ENCODE data around the gene ATP6AP1. TPM values are rescaled to one million over a fixed set of nuclear protein-coding genes. Genes with fewer than 3 reads are reported as not detected.
"Not testable (repeated sequence)": the region's sequence is repeated elsewhere in the genome, so short reads cannot be mapped to it uniquely, and the experiment has no call there.

The ATP6AP1 gene
- total RNA-seq, 2 donors from 2014 or later, result 40.8 to 75.7 TPM

DNA sequence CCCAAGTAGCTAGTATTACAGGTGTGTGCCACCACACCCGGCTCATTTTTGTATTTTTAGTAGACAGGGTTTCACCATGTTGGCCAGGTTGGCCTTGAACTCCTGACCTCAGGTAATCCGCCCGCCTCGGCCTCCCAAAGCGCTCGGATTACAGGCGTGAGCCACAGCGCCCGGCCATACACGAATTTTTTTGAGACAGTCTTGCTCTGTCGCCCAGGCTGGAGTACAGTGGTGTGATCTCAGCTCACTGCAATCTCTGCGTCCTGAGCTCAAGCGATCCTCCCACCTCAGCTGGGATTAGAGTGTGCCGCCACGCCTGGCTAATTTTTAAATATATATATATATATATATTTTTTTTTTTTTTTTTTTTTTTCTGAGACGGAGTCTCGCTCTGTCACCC, 32.1 kb upstream of the ATP6AP1 start:
- H3K36me3 ChIP-seq, result peaks cover 18% of the 10 kb centered on the region
- H3K4me1 ChIP-seq (ENCODE audit: control insufficient read depth in 1 of 2, low read depth in 2 of 2), result peaks cover 6 to 20% of the 10 kb centered on the region in 2 donors
- not testable (repeated sequence) for H3K4me3 ChIP-seq; H3K27me3 ChIP-seq (replicated peaks; ENCODE audit: insufficient read depth); DNase-seq (ENCODE audit: low spot score); ATAC-seq (ENCODE audit: insufficient number of reproducible peaks, low FRiP score, low read depth); H3K9me3 ChIP-seq
- peak overlapping the region in 1 of 2 donors; percentile 98 for H3K27ac ChIP-seq

DNA sequence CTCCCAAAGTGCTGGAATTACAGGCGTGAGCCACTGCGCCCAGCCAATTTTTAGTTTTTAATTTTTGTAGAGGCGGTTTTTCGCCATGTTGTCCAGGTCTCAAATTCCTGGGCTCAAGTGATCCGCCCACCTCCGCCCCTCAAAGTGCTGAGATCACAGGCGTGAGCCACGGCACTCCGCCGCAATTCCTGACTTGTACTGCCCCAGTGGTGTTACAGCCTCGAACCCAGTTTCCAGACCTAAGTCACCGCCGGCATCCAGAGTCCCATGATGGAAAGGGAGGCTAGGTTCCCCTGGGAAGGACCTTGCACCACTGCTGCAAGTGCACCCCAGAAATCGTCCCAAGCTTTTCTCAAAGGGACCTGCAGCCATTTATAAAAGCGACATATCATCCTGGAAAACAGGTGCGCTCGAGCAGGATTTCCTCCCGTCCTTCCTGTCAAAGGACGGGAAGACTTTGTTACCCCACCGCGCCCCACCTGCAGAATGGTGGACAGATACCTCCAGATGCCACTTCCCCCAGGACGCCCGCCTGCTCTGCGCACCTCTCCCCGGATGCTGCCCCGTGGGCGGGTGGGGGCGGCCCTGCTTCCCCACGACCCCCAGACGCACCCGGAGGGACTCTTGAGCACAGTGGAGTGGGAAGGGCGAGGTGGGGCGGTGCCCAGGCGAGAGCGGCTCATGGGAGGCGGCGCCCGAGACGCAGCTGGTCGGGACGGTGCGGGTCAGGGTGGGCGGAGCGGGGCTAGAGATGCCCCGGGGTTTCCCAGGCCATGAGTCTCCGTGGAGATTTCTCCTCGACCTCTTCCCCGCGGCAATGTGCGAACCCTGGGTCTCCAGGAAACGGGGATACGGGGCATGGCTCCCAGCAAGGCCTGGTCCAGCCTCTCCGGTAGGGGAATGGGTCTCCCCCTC, 31.2 kb upstream of the ATP6AP1 start:
- H3K27ac ChIP-seq, result peak overlapping the region; percentile 98
- no peaks in the 10 kb centered on the region for H3K27me3 ChIP-seq (replicated peaks; ENCODE audit: insufficient read depth)
- TF ChIP-seq, protein P1, sequence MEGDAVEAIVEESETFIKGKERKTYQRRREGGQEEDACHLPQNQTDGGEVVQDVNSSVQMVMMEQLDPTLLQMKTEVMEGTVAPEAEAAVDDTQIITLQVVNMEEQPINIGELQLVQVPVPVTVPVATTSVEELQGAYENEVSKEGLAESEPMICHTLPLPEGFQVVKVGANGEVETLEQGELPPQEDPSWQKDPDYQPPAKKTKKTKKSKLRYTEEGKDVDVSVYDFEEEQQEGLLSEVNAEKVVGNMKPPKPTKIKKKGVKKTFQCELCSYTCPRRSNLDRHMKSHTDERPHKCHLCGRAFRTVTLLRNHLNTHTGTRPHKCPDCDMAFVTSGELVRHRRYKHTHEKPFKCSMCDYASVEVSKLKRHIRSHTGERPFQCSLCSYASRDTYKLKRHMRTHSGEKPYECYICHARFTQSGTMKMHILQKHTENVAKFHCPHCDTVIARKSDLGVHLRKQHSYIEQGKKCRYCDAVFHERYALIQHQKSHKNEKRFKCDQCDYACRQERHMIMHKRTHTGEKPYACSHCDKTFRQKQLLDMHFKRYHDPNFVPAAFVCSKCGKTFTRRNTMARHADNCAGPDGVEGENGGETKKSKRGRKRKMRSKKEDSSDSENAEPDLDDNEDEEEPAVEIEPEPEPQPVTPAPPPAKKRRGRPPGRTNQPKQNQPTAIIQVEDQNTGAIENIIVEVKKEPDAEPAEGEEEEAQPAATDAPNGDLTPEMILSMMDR (IDR thresholded peaks at IDR 0.05), result no peak
- peak overlapping the region; percentile 91 for H3K4me3 ChIP-seq
- DNase-seq (ENCODE audit: low spot score) (no peak), ATAC-seq (ENCODE audit: insufficient number of reproducible peaks, low FRiP score, low read depth) (peak; percentile 41)
- no peaks in the 10 kb centered on the region for H3K9me3 ChIP-seq
- H3K36me3 ChIP-seq, result peaks cover 18% of the 10 kb centered on the region
- H3K4me1 ChIP-seq (ENCODE audit: control insufficient read depth in 1 of 2, low read depth in 2 of 2), result peaks cover 6 to 20% of the 10 kb centered on the region in 2 donors

DNA sequence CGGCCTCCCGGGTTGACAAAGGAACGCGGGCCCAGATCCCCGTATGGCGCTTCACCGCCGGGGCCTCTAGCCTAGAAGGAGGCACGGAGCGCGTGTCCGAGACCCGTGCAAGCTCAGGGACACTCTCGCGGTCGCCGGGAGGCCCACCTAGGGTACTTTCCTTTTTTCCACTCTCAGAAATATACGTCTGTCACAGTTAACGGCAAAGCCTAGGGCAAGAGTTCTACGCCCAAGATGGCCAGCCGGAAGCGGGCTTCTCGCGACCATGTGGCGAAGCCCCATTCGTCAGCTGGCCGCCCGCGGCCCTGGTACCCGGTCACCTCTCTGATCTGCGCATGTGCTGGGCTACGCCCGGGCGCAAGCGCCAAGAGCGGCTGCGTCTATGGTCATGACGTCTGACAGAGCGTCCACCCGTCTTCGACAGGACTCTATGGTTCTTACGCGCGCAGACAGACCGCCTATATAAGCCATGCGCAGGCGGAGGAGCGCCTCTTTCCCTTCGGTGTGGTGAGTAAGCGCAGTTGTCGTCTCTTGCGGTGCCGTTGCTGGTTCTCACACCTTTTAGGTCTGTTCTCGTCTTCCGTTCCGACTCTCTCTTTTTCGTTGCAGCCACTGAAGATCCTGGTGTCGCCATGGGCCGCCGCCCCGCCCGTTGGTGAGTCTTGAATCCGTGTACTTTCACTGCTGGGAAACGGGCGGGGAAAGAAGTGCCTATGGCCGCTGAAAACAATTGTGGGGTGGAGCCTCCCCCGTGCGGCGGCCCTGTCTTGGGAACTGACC, 30.4 kb upstream of the ATP6AP1 start, which contains the start of gene RPL10:
TSS of gene RPL10 (plus strand) at position 490 of the 780 bp plus-strand sequence. CDS start at position 633, 143 bp downstream.
- peak; percentile 62 for DNase-seq (ENCODE audit: low spot score)
- no peaks in the 10 kb centered on the region for H3K27me3 ChIP-seq (replicated peaks; ENCODE audit: insufficient read depth)
- H3K36me3 ChIP-seq, result peaks cover 18% of the 10 kb centered on the region
- peak within 1 kb of the TSS; percentile 91 for H3K4me3 ChIP-seq
- peak within 1 kb of the TSS; percentile 98 for H3K27ac ChIP-seq
- H3K4me1 ChIP-seq (ENCODE audit: control insufficient read depth in 1 of 2, low read depth in 2 of 2), result peaks cover 6 to 20% of the 10 kb centered on the region in 2 donors
- H3K9me3 ChIP-seq, result no peaks in the 10 kb centered on the region
- ATAC-seq (ENCODE audit: insufficient number of reproducible peaks, low FRiP score, low read depth), result peak; percentile 87
- TF ChIP-seq, protein P1 (IDR thresholded peaks at IDR 0.05), result no peak

DNA sequence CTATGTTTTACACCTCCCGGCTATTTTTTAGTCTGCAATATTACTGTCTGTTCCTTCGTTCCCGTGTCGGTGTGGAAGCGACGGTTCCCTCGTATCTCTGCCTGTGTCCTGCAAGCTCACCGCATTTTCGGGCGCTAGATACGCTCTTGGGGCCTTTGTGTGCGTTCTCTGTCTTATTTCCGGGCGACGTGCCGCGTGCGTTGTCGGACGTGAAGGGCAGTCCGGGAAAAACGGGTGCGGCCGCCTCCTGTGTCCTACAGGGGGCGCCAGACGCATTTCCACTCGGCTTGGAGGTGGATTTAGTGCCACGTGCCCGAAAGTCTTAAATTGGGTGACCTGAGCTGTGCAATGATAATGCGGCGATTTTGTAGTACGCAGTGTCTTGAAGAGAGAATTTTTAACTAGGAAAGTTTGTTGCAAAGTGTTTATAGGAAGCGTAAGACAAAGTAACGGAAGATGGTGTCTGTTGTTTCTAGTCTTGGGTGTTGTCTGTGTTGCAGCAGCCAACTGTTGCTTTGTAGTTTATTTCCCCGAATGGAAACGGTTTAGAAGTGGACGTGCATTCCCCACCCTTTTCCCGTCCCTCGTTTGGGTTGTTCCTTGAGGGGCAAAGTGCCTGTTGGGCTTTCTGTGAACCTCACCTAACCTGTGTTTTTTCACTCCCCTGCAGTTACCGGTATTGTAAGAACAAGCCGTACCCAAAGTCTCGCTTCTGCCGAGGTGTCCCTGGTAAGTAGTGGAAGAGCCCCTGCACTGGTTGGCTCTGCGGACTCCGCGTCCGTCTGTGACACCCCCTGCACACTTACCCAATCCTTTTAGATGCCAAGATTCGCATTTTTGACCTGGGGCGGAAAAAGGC, 29.6 kb upstream of the ATP6AP1 start:
- no peaks in the 10 kb centered on the region for H3K9me3 ChIP-seq
- ATAC-seq (ENCODE audit: insufficient number of reproducible peaks, low FRiP score, low read depth) (no peak), DNase-seq (ENCODE audit: low spot score) (peak; percentile 48)
- H3K4me1 ChIP-seq (ENCODE audit: control insufficient read depth in 1 of 2, low read depth in 2 of 2), result peaks cover 6 to 20% of the 10 kb centered on the region in 2 donors
- H3K36me3 ChIP-seq, result peaks cover 18% of the 10 kb centered on the region
- peak overlapping the region; percentile 91 for H3K4me3 ChIP-seq
- TF ChIP-seq, protein P1 (IDR thresholded peaks at IDR 0.05), result peak; percentile 80
- H3K27me3 ChIP-seq (replicated peaks; ENCODE audit: insufficient read depth), result no peaks in the 10 kb centered on the region
- H3K27ac ChIP-seq, result peak overlapping the region; percentile 98

All from thoracic aorta (tissue), 2 donors.